DND-41 (cell line): Measurements from ENCODE around the gene ABCE1.

Experiments used
- EZH2 ChIP-seq: IDR thresholded peaks from 3 replicates; pipeline ENCODE4 v1.6.1; 2012; ENCODE audit warnings: borderline replicate concordance, low read depth, mild to moderate bottlenecking, moderate library complexity, low read length, inconsistent platforms; ENCODE audit not compliant: severe bottlenecking
- TF ChIP-seq, protein P1 (sequence below): IDR thresholded peaks from 2 replicates; pipeline ENCODE4 v1.5.1; 2012; ENCODE audit warnings: borderline replicate concordance, low read length, moderate library complexity, mild to moderate bottlenecking; ENCODE audit not compliant: poor library complexity, severe bottlenecking; ENCODE audit errors: extremely low read depth

GRCh38 chr4:145177511-145177905, 79.4 kb downstream of the ABCE1 start:
- no peak for TF ChIP-seq EZH2
- TF ChIP-seq, protein P1, sequence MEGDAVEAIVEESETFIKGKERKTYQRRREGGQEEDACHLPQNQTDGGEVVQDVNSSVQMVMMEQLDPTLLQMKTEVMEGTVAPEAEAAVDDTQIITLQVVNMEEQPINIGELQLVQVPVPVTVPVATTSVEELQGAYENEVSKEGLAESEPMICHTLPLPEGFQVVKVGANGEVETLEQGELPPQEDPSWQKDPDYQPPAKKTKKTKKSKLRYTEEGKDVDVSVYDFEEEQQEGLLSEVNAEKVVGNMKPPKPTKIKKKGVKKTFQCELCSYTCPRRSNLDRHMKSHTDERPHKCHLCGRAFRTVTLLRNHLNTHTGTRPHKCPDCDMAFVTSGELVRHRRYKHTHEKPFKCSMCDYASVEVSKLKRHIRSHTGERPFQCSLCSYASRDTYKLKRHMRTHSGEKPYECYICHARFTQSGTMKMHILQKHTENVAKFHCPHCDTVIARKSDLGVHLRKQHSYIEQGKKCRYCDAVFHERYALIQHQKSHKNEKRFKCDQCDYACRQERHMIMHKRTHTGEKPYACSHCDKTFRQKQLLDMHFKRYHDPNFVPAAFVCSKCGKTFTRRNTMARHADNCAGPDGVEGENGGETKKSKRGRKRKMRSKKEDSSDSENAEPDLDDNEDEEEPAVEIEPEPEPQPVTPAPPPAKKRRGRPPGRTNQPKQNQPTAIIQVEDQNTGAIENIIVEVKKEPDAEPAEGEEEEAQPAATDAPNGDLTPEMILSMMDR: no peak
